B cell (primary cell): ENCODE measurements around the gene NAV1.

ENCODE experiments used
- CTCF ChIP-seq: fragments of 200-600 bp; IDR thresholded peaks from one replicate; pipeline ENCODE4 v1.8.0; 2022; ENCODE audit warnings: antibody characterized with exemption, mild to moderate bottlenecking
- EZH2 ChIP-seq: IDR thresholded peaks from 2 replicates; pipeline ENCODE4 v1.6.1; 2012; ENCODE audit warnings: borderline replicate concordance, low read depth, mild to moderate bottlenecking, moderate library complexity, low read length; ENCODE audit not compliant: insufficient read depth, poor library complexity, severe bottlenecking

- TF ChIP-seq CTCF (no peak), EZH2 (no peak)
These were observed 24.5 kb downstream of the NAV1 start for GRCh38 chr1:201563406-201563780.
